Left renal pelvis (tissue), 4 donors: ENCODE data around the gene PLIN5. TPM values are rescaled to one million over a fixed set of nuclear protein-coding genes. Genes with fewer than 3 reads are reported as not detected.

Experiments used
- DNase-seq, 4 donors: peaks; one replicate each; pipeline ENCODE4 v3.0.0-alpha.2; 2013; ENCODE audit warnings: low read depth in 4 of 4, low spot score in 3 of 4
- polyA plus RNA-seq, 4 donors: library from polyadenylated mRNA; unstranded; fragments of 120-200 nt; gene quantifications; one replicate each; pipeline ENCODE4 v1.2.1, GENCODE V29; 2013; ENCODE audit not compliant: insufficient read length in 4 of 4

The PLIN5 gene
- polyA plus RNA-seq, 4 donors, result 0.96 to 10.9 (median 3.0) TPM

GRCh38 chr19:4493929-4494690, 40.9 kb downstream of the PLIN5 start:
- DNase-seq, result no peak

GRCh38 chr19:4493104-4493928, 41.7 kb downstream of the PLIN5 start:
- no peak for DNase-seq

GRCh38 chr19:4492337-4493103, 42.5 kb downstream of the PLIN5 start:
- DNase-seq, result no peak

GRCh38 chr19:4491446-4491845, 43.6 kb downstream of the PLIN5 start:
- no peak for DNase-seq

- no peak for DNase-seq
These were observed 46.5 kb downstream of the PLIN5 start for GRCh38 chr19:4488496-4488895.

- DNase-seq, result no peak
These were observed 47.5 kb downstream of the PLIN5 start for GRCh38 chr19:4487572-4487971.

- no peak for DNase-seq
These were observed 51.6 kb downstream of the PLIN5 start for GRCh38 chr19:4483385-4483784.

- no peak for DNase-seq
These were observed 52.2 kb downstream of the PLIN5 start for GRCh38 chr19:4482721-4483364.

- no peak for DNase-seq
These were observed 57.8 kb downstream of the PLIN5 start for GRCh38 chr19:4477034-4477801.

GRCh38 chr19:4474514-4475022, 60.5 kb downstream of the PLIN5 start:
- peak in 2 of 4 donors; percentile 35 to 39 for DNase-seq

GRCh38 chr19:4473763-4474513, 61.1 kb downstream of the PLIN5 start:
- DNase-seq, result no peak

- no peak for DNase-seq
These were observed 61.8 kb downstream of the PLIN5 start for GRCh38 chr19:4473011-4473762.

Other genes with a start within 250 kb of the PLIN5 start
- under 1 TPM in 3 of 4 donors, not detected in 1; 0.21 to 0.56 (median 0.43) TPM for gene TMIGD2, start 232.8 kb downstream of the PLIN5 start, polyA plus RNA-seq
- gene FSD1, start 230.6 kb downstream of the PLIN5 start, polyA plus RNA-seq, result 1 to 10 TPM; 2.8 to 8.8 (median 5.4) TPM
- gene STAP2, start 196.4 kb downstream of the PLIN5 start, polyA plus RNA-seq, result 10 to 100 TPM; 12.5 to 40.1 (median 18.0) TPM
- gene MPND, start 191.7 kb downstream of the PLIN5 start, polyA plus RNA-seq, result 10 to 100 TPM; 14.1 to 30.4 (median 20.5) TPM
- gene SH3GL1, start 134.7 kb downstream of the PLIN5 start, polyA plus RNA-seq, result 10 to 100 TPM; 56.1 to 77.6 (median 72.3) TPM
- 10 to 100 TPM; 19.0 to 25.5 (median 22.8) TPM for gene CHAF1A, start 132.6 kb downstream of the PLIN5 start, polyA plus RNA-seq
- 100 to 1,000 TPM in 1 of 4 donors, 10 to 100 TPM in 3; 82.7 to 125 (median 89.8) TPM for gene UBXN6, start 77.4 kb downstream of the PLIN5 start, polyA plus RNA-seq
- gene HDGFL2, start 62.9 kb downstream of the PLIN5 start, polyA plus RNA-seq, result 10 to 100 TPM; 62.6 to 88.6 (median 66.3) TPM
- 1 to 10 TPM in 1 of 4 donors, under 1 TPM in 3; 0.43 to 2.1 (median 0.86) TPM for gene PLIN4, start 16.7 kb downstream of the PLIN5 start, polyA plus RNA-seq
- under 1 TPM; 0.49 to 0.96 (median 0.81) TPM for gene LRG1, start 4.8 kb upstream of the PLIN5 start, polyA plus RNA-seq
- gene SEMA6B, start 24.5 kb upstream of the PLIN5 start, polyA plus RNA-seq, result 1 to 10 TPM; 2.3 to 5.4 (median 3.7) TPM
- 10 to 100 TPM in 2 of 4 donors, 1 to 10 TPM in 2; 9.4 to 15.4 (median 10.8) TPM for gene TNFAIP8L1, start 104.3 kb upstream of the PLIN5 start, polyA plus RNA-seq
- gene MYDGF, start 135.1 kb upstream of the PLIN5 start, polyA plus RNA-seq, result 10 to 100 TPM; 58.8 to 84.5 (median 78.5) TPM
- gene DPP9, start 188.6 kb upstream of the PLIN5 start, polyA plus RNA-seq, result 10 to 100 TPM; 17.4 to 26.5 (median 20.8) TPM